ENCODE measurements around the gene DESI1.

The DESI1 gene

GRCh38 chr22:41659941-41660340 lies 39.1 kb upstream of the DESI1 start:
- DNase-seq (ENCODE audit: low read depth, low spot score) = no peak

GRCh38 chr22:41658869-41659268 lies 38.0 kb upstream of the DESI1 start:
- no peak overlapping the region for H3K27ac ChIP-seq
- peaks cover 94% of the 10 kb centered on the region for H3K36me3 ChIP-seq (ENCODE audit: insufficient read depth, low read length)
- TF ChIP-seq POLR2AphosphoS5 (IDR thresholded peaks at IDR 0.05; ENCODE audit: borderline replicate concordance, low read depth, low read length) (no peak), EZH2 (IDR thresholded peaks at IDR 0.05) (no peak), FOXP2 (optimal IDR thresholded peaks at IDR 0.05; ENCODE audit: control extremely low read depth, extremely low read length, insufficient read depth) (no peak)
- DNase-seq (ENCODE audit: low read depth, low spot score) = no peak
- no peaks in the 10 kb centered on the region for H3K9me3 ChIP-seq (ENCODE audit: low read depth, low read length)
- no peak overlapping the region for H3K4me3 ChIP-seq
- H3K9ac ChIP-seq (ENCODE audit: insufficient read length) = no peak overlapping the region

More at GRCh38 chr22:41659941-41660340, 39.1 kb upstream of the DESI1 start:
- H3K9ac ChIP-seq (ENCODE audit: insufficient read length) = no peak overlapping the region
- H3K4me3 ChIP-seq = no peak overlapping the region
- H3K36me3 ChIP-seq (ENCODE audit: insufficient read depth, low read length) = peaks cover 91% of the 10 kb centered on the region
- no peak overlapping the region for H3K27ac ChIP-seq
- no peaks in the 10 kb centered on the region for H3K9me3 ChIP-seq (ENCODE audit: low read depth, low read length)
- no peak for TF ChIP-seq POLR2AphosphoS5 (IDR thresholded peaks at IDR 0.05; ENCODE audit: borderline replicate concordance, low read depth, low read length)
- TF ChIP-seq EZH2 (IDR thresholded peaks at IDR 0.05) = no peak
- no peak for TF ChIP-seq FOXP2 (optimal IDR thresholded peaks at IDR 0.05; ENCODE audit: control extremely low read depth, extremely low read length, insufficient read depth)

GRCh38 chr22:41657709-41658108 lies 36.9 kb upstream of the DESI1 start:
- Histone ChIP-seq H3K9me3 (ENCODE audit: low read depth, low read length) (no peaks in the 10 kb centered on the region), H3K36me3 (ENCODE audit: insufficient read depth, low read length) (peaks cover 94% of the 10 kb centered on the region), H3K27ac (no peak overlapping the region), H3K9ac (ENCODE audit: insufficient read length) (no peak overlapping the region), H3K4me3 (no peak overlapping the region)
- DNase-seq (ENCODE audit: low read depth, low spot score) = no peak
- TF ChIP-seq POLR2AphosphoS5 (IDR thresholded peaks at IDR 0.05; ENCODE audit: borderline replicate concordance, low read depth, low read length) = no peak
- TF ChIP-seq FOXP2 (optimal IDR thresholded peaks at IDR 0.05; ENCODE audit: control extremely low read depth, extremely low read length, insufficient read depth) = no peak
- no peak for TF ChIP-seq EZH2 (IDR thresholded peaks at IDR 0.05)

GRCh38 chr22:41656556-41656955 lies 35.7 kb upstream of the DESI1 start:
- H3K36me3 ChIP-seq (ENCODE audit: insufficient read depth, low read length) = peaks cover 94% of the 10 kb centered on the region
- no peak for TF ChIP-seq FOXP2 (optimal IDR thresholded peaks at IDR 0.05; ENCODE audit: control extremely low read depth, extremely low read length, insufficient read depth)
- no peak for TF ChIP-seq EZH2 (IDR thresholded peaks at IDR 0.05)
- no peak for TF ChIP-seq POLR2AphosphoS5 (IDR thresholded peaks at IDR 0.05; ENCODE audit: borderline replicate concordance, low read depth, low read length)

GRCh38 chr22:41654322-41654721 lies 33.5 kb upstream of the DESI1 start:
- Histone ChIP-seq H3K27ac (peak overlapping the region; percentile 44; the same call in 1 of the 2 replicates), H3K9me3 (ENCODE audit: low read depth, low read length) (no peaks in the 10 kb centered on the region), H3K36me3 (ENCODE audit: insufficient read depth, low read length) (peaks cover 89% of the 10 kb centered on the region), H3K9ac (ENCODE audit: insufficient read length) (no peak overlapping the region), H3K4me3 (no peak overlapping the region)
- TF ChIP-seq EZH2 (IDR thresholded peaks at IDR 0.05) (no peak), FOXP2 (optimal IDR thresholded peaks at IDR 0.05; ENCODE audit: control extremely low read depth, extremely low read length, insufficient read depth) (no peak), POLR2AphosphoS5 (IDR thresholded peaks at IDR 0.05; ENCODE audit: borderline replicate concordance, low read depth, low read length) (no peak)
- DNase-seq (ENCODE audit: low read depth, low spot score) = no peak

More at GRCh38 chr22:41656556-41656955, 35.7 kb upstream of the DESI1 start:
- H3K27ac ChIP-seq = peak overlapping the region; percentile 90
- H3K9me3 ChIP-seq (ENCODE audit: low read depth, low read length) = no peaks in the 10 kb centered on the region
- no peak for DNase-seq (ENCODE audit: low read depth, low spot score)
- H3K4me3 ChIP-seq = peak overlapping the region; percentile 46
- H3K9ac ChIP-seq (ENCODE audit: insufficient read length) = no peak overlapping the region

GRCh38 chr22:41650821-41651220 lies 30.0 kb upstream of the DESI1 start:
- H3K9me3 ChIP-seq (ENCODE audit: low read depth, low read length) = no peaks in the 10 kb centered on the region
- peaks cover 89% of the 10 kb centered on the region for H3K36me3 ChIP-seq (ENCODE audit: insufficient read depth, low read length)
- DNase-seq (ENCODE audit: low read depth, low spot score) = no peak
- H3K9ac ChIP-seq (ENCODE audit: insufficient read length) = no peak overlapping the region
- H3K4me3 ChIP-seq = no peak overlapping the region
- TF ChIP-seq POLR2AphosphoS5 (IDR thresholded peaks at IDR 0.05; ENCODE audit: borderline replicate concordance, low read depth, low read length) = no peak
- no peak for TF ChIP-seq FOXP2 (optimal IDR thresholded peaks at IDR 0.05; ENCODE audit: control extremely low read depth, extremely low read length, insufficient read depth)
- no peak for TF ChIP-seq EZH2 (IDR thresholded peaks at IDR 0.05)
- H3K27ac ChIP-seq = no peak overlapping the region

GRCh38 chr22:41650229-41650628 lies 29.4 kb upstream of the DESI1 start:
- TF ChIP-seq FOXP2 (optimal IDR thresholded peaks at IDR 0.05; ENCODE audit: control extremely low read depth, extremely low read length, insufficient read depth) = no peak
- TF ChIP-seq EZH2 (IDR thresholded peaks at IDR 0.05) = no peak
- no peak for TF ChIP-seq POLR2AphosphoS5 (IDR thresholded peaks at IDR 0.05; ENCODE audit: borderline replicate concordance, low read depth, low read length)
- peaks cover 90% of the 10 kb centered on the region for H3K36me3 ChIP-seq (ENCODE audit: insufficient read depth, low read length)
- no peaks in the 10 kb centered on the region for H3K9me3 ChIP-seq (ENCODE audit: low read depth, low read length)
- no peak overlapping the region for H3K27ac ChIP-seq
- DNase-seq (ENCODE audit: low read depth, low spot score) = no peak
- no peak overlapping the region for H3K4me3 ChIP-seq
- no peak overlapping the region for H3K9ac ChIP-seq (ENCODE audit: insufficient read length)

GRCh38 chr22:41648432-41648831 lies 27.6 kb upstream of the DESI1 start:
- TF ChIP-seq POLR2AphosphoS5 (IDR thresholded peaks at IDR 0.05; ENCODE audit: borderline replicate concordance, low read depth, low read length) (no peak), EZH2 (IDR thresholded peaks at IDR 0.05) (no peak), FOXP2 (optimal IDR thresholded peaks at IDR 0.05; ENCODE audit: control extremely low read depth, extremely low read length, insufficient read depth) (no peak)
- H3K4me3 ChIP-seq = no peak overlapping the region
- no peak overlapping the region for H3K27ac ChIP-seq
- H3K36me3 ChIP-seq (ENCODE audit: insufficient read depth, low read length) = peaks cover 85% of the 10 kb centered on the region
- no peak overlapping the region for H3K9ac ChIP-seq (ENCODE audit: insufficient read length)
- no peaks in the 10 kb centered on the region for H3K9me3 ChIP-seq (ENCODE audit: low read depth, low read length)
- no peak for DNase-seq (ENCODE audit: low read depth, low spot score)

- H3K27ac ChIP-seq = no peak overlapping the region
- no peak for DNase-seq (ENCODE audit: low read depth, low spot score)
- no peak overlapping the region for H3K9ac ChIP-seq (ENCODE audit: insufficient read length)
- H3K4me3 ChIP-seq = no peak overlapping the region
- H3K36me3 ChIP-seq (ENCODE audit: insufficient read depth, low read length) = peaks cover 85% of the 10 kb centered on the region
- H3K9me3 ChIP-seq (ENCODE audit: low read depth, low read length) = no peaks in the 10 kb centered on the region
- TF ChIP-seq EZH2 (IDR thresholded peaks at IDR 0.05) = no peak
- no peak for TF ChIP-seq POLR2AphosphoS5 (IDR thresholded peaks at IDR 0.05; ENCODE audit: borderline replicate concordance, low read depth, low read length)
- TF ChIP-seq FOXP2 (optimal IDR thresholded peaks at IDR 0.05; ENCODE audit: control extremely low read depth, extremely low read length, insufficient read depth) = no peak
These were observed 26.9 kb upstream of the DESI1 start for GRCh38 chr22:41647771-41648170.
